CD4-positive, alpha-beta T cell (primary cell): ENCODE measurements around the gene ATXN1. TPM values are rescaled to one million over a fixed set of nuclear protein-coding genes. Genes with fewer than 3 reads are reported as not detected.

Experiments used
- ATAC-seq: fragments of 200-7000 bp; cut with Tn5 transposase; one replicate; pipeline ENCODE4 v1.10.0; 2022; ENCODE audit warnings: mild to moderate bottlenecking; ENCODE audit not compliant: poor library complexity
- CTCF ChIA-PET: fragments of 350-600 bp; sonication (Branson Sonifier 250); formaldehyde crosslinking; loops from one replicate; lab custom pipeline; 2021; ENCODE audit warnings: antibody characterized with exemption, inconsistent platforms; lab: Charles Lee
- POLR2A ChIA-PET: fragments of 350-600 bp; sonication (Branson Sonifier 250); formaldehyde crosslinking; loops from one replicate; lab custom pipeline; 2021; ENCODE audit warnings: antibody characterized with exemption, inconsistent platforms; lab: Charles Lee
- DNase-seq, 14 experiments: peaks; one replicate each; pipeline ENCODE4 v3.0.0-alpha.2; 2013 to 2020; ENCODE audit warnings: mixed read lengths in 2 of 14
- H3K27ac ChIP-seq, 2 donors: one replicate each; pipeline versions ENCODE4 v1.5.1 to v1.7.0; 2013; ENCODE audit warnings: low read length in 2 of 2, low read depth in 1 of 2, mild to moderate bottlenecking in 1 of 2
- H3K27me3 ChIP-seq, 2 experiments: 1 replicate in 1 of 2; 2 replicates in 1 of 2; pipeline versions ENCODE4 v1.6.1 to v1.7.0; 2013; ENCODE audit warnings: low read length in 2 of 2, control low read depth in 1 of 2, mild to moderate bottlenecking in 1 of 2, moderate library complexity in 1 of 2; ENCODE audit not compliant: insufficient read depth in 2 of 2, control insufficient read depth in 1 of 2
- H3K36me3 ChIP-seq: one replicate; pipeline ENCODE4 v1.6.1; 2013; ENCODE audit warnings: low read length, control low read depth; ENCODE audit not compliant: insufficient read depth
- H3K4me1 ChIP-seq: one replicate; pipeline ENCODE4 v1.6.1; 2013; ENCODE audit warnings: low read length, control low read depth; ENCODE audit not compliant: insufficient read depth
- H3K4me3 ChIP-seq: one replicate; pipeline ENCODE4 v1.5.1; 2013; ENCODE audit warnings: mild to moderate bottlenecking, low read length, moderate library complexity
- H3K9me3 ChIP-seq, 2 experiments: 1 replicate in 1 of 2; 2 replicates in 1 of 2; pipeline versions ENCODE4 v1.6.1 to v1.7.0; 2013; ENCODE audit warnings: low read length in 2 of 2, mild to moderate bottlenecking in 2 of 2, control low read depth in 1 of 2, moderate library complexity in 1 of 2; ENCODE audit not compliant: control insufficient read depth in 1 of 2, insufficient read depth in 1 of 2
- H3K27ac Mint-ChIP-seq: one replicate; pipeline ENCODE4 v1.8.0; 2020; ENCODE audit warnings: mixed read lengths
- H3K27me3 Mint-ChIP-seq: one replicate; pipeline ENCODE4 v1.8.0; 2021; ENCODE audit warnings: mixed read lengths
- H3K36me3 Mint-ChIP-seq: one replicate; pipeline ENCODE4 v1.8.0; 2021; ENCODE audit warnings: low read depth, mixed read lengths
- H3K4me1 Mint-ChIP-seq: one replicate; pipeline ENCODE4 v1.8.0; 2021; ENCODE audit warnings: low read depth, mixed read lengths
- H3K4me3 Mint-ChIP-seq: one replicate; pipeline ENCODE4 v1.8.0; 2020; ENCODE audit warnings: mild to moderate bottlenecking, mixed read lengths
- H3K9me3 Mint-ChIP-seq: one replicate; pipeline ENCODE4 v1.8.0; 2020; ENCODE audit warnings: mixed read lengths
- CTCF ChIP-seq: fragments of 200-600 bp; IDR thresholded peaks from one replicate; pipeline ENCODE4 v1.8.0; 2022; ENCODE audit warnings: antibody characterized with exemption, mild to moderate bottlenecking
- intact Hi-C, 2 experiments: fragments of 100-400 bp; cut with DNase I in 1 of 2; cut with micrococcal nuclease in 1 of 2; formaldehyde crosslinking; loops; one replicate each; pipeline versions ENCODE4 v1.15.1 to v1.9.0; 2023 to 2025; cut with DNase I, micrococcal nuclease
- total RNA-seq, 174 experiments: library from RNA in 2 of 174; stranded (reverse) in 2 of 174; gene quantifications; one replicate each; pipeline ENCODE4 v1.2.3 and lab custom pipeline; 2021 to 2026

Gene ATXN1
- total RNA-seq, 2 experiments from 2014 or later: 74.2 to 76.7 TPM

DNA sequence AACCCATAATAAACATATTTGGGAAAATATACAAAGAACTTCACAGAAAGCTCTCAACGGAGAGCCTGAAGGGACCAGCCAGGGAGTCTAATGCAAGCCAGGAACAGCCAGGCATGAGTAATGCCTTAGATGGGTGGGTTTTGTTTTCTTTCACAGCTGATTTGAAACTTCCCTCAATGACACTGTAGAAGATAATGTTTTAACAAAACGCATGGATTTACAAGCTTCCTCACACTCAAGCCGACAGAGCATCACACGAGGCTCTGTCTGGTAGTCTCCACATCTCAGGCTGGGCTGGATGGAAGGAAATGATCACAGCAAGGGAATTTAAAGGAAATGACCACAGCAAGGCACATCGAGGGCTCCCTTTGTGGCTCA, 409.0 kb downstream of the ATXN1 start:
- Histone ChIP-seq H3K9me3 (no peaks in the 10 kb centered on the region), H3K27me3 (no peaks in the 10 kb centered on the region), H3K27ac (no peak overlapping the region), H3K36me3 (peaks cover 4% of the 10 kb centered on the region), H3K4me1 (no peaks in the 10 kb centered on the region), H3K4me3 (no peak overlapping the region)
- Mint-ChIP-seq H3K36me3 (no peaks in the 10 kb centered on the region), H3K9me3 (no peaks in the 10 kb centered on the region), H3K27me3 (no peaks in the 10 kb centered on the region), H3K4me3 (no peak overlapping the region), H3K4me1 (no peaks in the 10 kb centered on the region), H3K27ac (no peak overlapping the region)
- POLR2A ChIA-PET: no interaction called here
- intact Hi-C loops: no loop called here
- no peak for ATAC-seq
- TF ChIP-seq CTCF: no peak
- DNase-seq: no peak
- CTCF ChIA-PET: interaction anchor here (0.5 kb wide), 1 partner anchor 28 kb away, joined by 3 read pairs; no protein-coding TSS in a partner anchor

- ATAC-seq (no peak), DNase-seq (no peak)
- Mint-ChIP-seq H3K4me1 (no peaks in the 10 kb centered on the region), H3K4me3 (no peak overlapping the region), H3K36me3 (no peaks in the 10 kb centered on the region), H3K27ac (no peak overlapping the region), H3K9me3 (no peaks in the 10 kb centered on the region), H3K27me3 (no peaks in the 10 kb centered on the region)
- ChIA-PET POLR2A (no interaction called here), CTCF (no interaction called here)
- H3K9me3 ChIP-seq: no peaks in the 10 kb centered on the region
- intact Hi-C loops: no loop called here
- peaks cover 4% of the 10 kb centered on the region for H3K36me3 ChIP-seq
- no peak for TF ChIP-seq CTCF
- no peaks in the 10 kb centered on the region for H3K4me1 ChIP-seq
- no peak overlapping the region for H3K4me3 ChIP-seq
- H3K27me3 ChIP-seq: no peaks in the 10 kb centered on the region
- no peak overlapping the region for H3K27ac ChIP-seq
Observed at GRCh38 chr6:16349544-16349943, 411.7 kb downstream of the ATXN1 start.

- no peaks in the 10 kb centered on the region for H3K27me3 ChIP-seq
- H3K4me3 ChIP-seq: no peak overlapping the region
- no peak for ATAC-seq
- H3K4me1 ChIP-seq: no peaks in the 10 kb centered on the region
- Mint-ChIP-seq H3K27ac (no peak overlapping the region), H3K9me3 (no peaks in the 10 kb centered on the region), H3K4me3 (no peak overlapping the region), H3K36me3 (no peaks in the 10 kb centered on the region), H3K27me3 (no peaks in the 10 kb centered on the region), H3K4me1 (no peaks in the 10 kb centered on the region)
- ChIA-PET POLR2A (no interaction called here), CTCF (no interaction called here)
- H3K27ac ChIP-seq: no peak overlapping the region
- TF ChIP-seq CTCF: no peak
- DNase-seq: no peak
- H3K36me3 ChIP-seq: peaks cover 4% of the 10 kb centered on the region
- intact Hi-C loops: no loop called here
- H3K9me3 ChIP-seq: no peaks in the 10 kb centered on the region
Observed at GRCh38 chr6:16346831-16347230, 414.4 kb downstream of the ATXN1 start.
